OCI-LY1 (cell line): ENCODE results near the gene KIAA1143.
A peak's percentile ranks its signal among the peaks of the same experiment; 100 is the strongest.

Experiments used
- H2AFZ ChIP-seq: fragments of 200-600 bp; sonication (generic), shearing (Covaris generic); 2 replicates; pipeline ENCODE4 v1.6.0; 2014; ENCODE audit warnings: antibody characterized with exemption, mild to moderate bottlenecking, low read length
- H3F3A ChIP-seq: fragments of 200-600 bp; sonication (generic), shearing (Covaris generic); 2 replicates; pipeline ENCODE4 v1.6.0; 2014; ENCODE audit warnings: mild to moderate bottlenecking, antibody characterized with exemption, low read length, moderate library complexity; ENCODE audit not compliant: insufficient read depth
- H3K27ac ChIP-seq: fragments of 200-600 bp; sonication (generic); 2 replicates; pipeline ENCODE4 v1.5.1; 2014; ENCODE audit warnings: low read length, mixed run types, mild to moderate bottlenecking, low read depth; ENCODE audit not compliant: poor library complexity, severe bottlenecking
- H3K27me3 ChIP-seq: fragments of 200-600 bp; sonication (generic); 2 replicates; pipeline ENCODE4 v1.6.0; 2014; ENCODE audit warnings: antibody characterized with exemption, mild to moderate bottlenecking, low read length, moderate library complexity; ENCODE audit not compliant: insufficient read depth
- H3K36me3 ChIP-seq: fragments of 200-600 bp; sonication (generic); 2 replicates; pipeline ENCODE4 v1.6.1; 2014; ENCODE audit warnings: mild to moderate bottlenecking, antibody characterized with exemption, low read length, moderate library complexity, mixed read lengths; ENCODE audit not compliant: insufficient read depth
- H3K4me1 ChIP-seq: fragments of 200-600 bp; sonication (generic); 2 replicates; pipeline ENCODE4 v1.5.1; 2014; ENCODE audit warnings: mild to moderate bottlenecking, low read length, moderate library complexity; ENCODE audit not compliant: insufficient read depth, severe bottlenecking
- H3K4me2 ChIP-seq: fragments of 200-600 bp; sonication (generic), shearing (Covaris generic); 2 replicates; pipeline ENCODE4 v1.6.1; 2014; ENCODE audit warnings: low read length
- H3K4me3 ChIP-seq: fragments of 200-600 bp; sonication (generic); 2 replicates; pipeline ENCODE4 v1.5.1; 2014; ENCODE audit warnings: low read length, low read depth, mild to moderate bottlenecking, mixed read lengths; ENCODE audit not compliant: poor library complexity, severe bottlenecking
- H3K79me2 ChIP-seq: fragments of 200-600 bp; shearing (Covaris generic); 2 replicates; pipeline ENCODE4 v1.6.1; 2016; ENCODE audit warnings: mixed run types, low read length, mixed read lengths; ENCODE audit not compliant: insufficient read depth
- H3K9ac ChIP-seq: fragments of 200-600 bp; sonication (generic), shearing (Covaris generic); 2 replicates; pipeline ENCODE4 v1.6.1; 2014; ENCODE audit warnings: mild to moderate bottlenecking, low read length, mixed read lengths
- H3K9me2 ChIP-seq: fragments of 200-600 bp; sonication (generic), shearing (Covaris generic); 2 replicates; pipeline ENCODE4 v1.6.1; 2014; ENCODE audit warnings: low read depth, mild to moderate bottlenecking, low read length, mixed read lengths
- H3K9me3 ChIP-seq: fragments of 200-600 bp; shearing (Covaris generic); 2 replicates; pipeline ENCODE4 v1.6.1; 2014; ENCODE audit warnings: low read length, mixed read lengths
- H4K20me1 ChIP-seq: fragments of 200-600 bp; sonication (generic), shearing (Covaris generic); 2 replicates; pipeline ENCODE4 v1.6.0; 2016; ENCODE audit warnings: mild to moderate bottlenecking, low read length; ENCODE audit not compliant: insufficient read depth
- CTCF ChIP-seq: fragments of 200-600 bp; sonication (generic), shearing (Covaris generic); IDR thresholded peaks from 2 replicates; pipeline ENCODE4 v1.5.1; 2017; ENCODE audit warnings: mild to moderate bottlenecking, antibody characterized with exemption, low read length, moderate library complexity, mixed read lengths
- EZH2 ChIP-seq: fragments of 200-600 bp; sonication (generic), shearing (Covaris generic); IDR thresholded peaks from 2 replicates; pipeline ENCODE4 v1.8.0; 2017; ENCODE audit warnings: borderline replicate concordance, mixed run types, mild to moderate bottlenecking, antibody characterized with exemption, low read length, moderate library complexity, mixed read lengths

The KIAA1143 gene

DNA sequence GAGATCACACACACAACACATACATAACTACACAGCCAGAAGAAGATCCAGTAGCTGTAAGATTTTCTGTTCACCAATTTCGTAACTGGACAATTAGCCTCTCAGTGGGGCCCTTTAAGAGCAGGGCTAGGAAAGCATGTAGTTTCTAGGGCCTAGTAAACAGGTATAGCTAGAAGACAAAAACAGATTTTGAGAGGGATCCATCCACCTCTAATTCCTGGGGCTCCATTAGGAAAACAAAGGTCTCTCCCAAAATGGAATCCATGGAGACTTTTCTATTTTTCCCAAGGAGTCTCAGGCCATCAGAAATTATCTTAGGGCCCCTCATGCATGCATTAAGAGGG, 10.7 kb upstream of the KIAA1143 start:
- no peaks in the 10 kb centered on the region for H3K9me2 ChIP-seq
- H3K4me1 ChIP-seq: no peaks in the 10 kb centered on the region
- no peaks in the 10 kb centered on the region for H3K27me3 ChIP-seq
- H3K9ac ChIP-seq: no peak overlapping the region
- H3K4me3 ChIP-seq: no peak overlapping the region
- peaks cover 25% of the 10 kb centered on the region; the same call in 1 of the 2 replicates for H3K79me2 ChIP-seq
- no peak overlapping the region for H3K4me2 ChIP-seq
- peaks cover 99% of the 10 kb centered on the region for H3K36me3 ChIP-seq
- H4K20me1 ChIP-seq: no peaks in the 10 kb centered on the region
- H3K9me3 ChIP-seq: peaks cover 25% of the 10 kb centered on the region
- no peak overlapping the region for H2AFZ ChIP-seq
- no peak overlapping the region for H3K27ac ChIP-seq
- TF ChIP-seq EZH2: no peak
- H3F3A ChIP-seq: no peaks in the 10 kb centered on the region; the same call in 1 of the 2 replicates

DNA sequence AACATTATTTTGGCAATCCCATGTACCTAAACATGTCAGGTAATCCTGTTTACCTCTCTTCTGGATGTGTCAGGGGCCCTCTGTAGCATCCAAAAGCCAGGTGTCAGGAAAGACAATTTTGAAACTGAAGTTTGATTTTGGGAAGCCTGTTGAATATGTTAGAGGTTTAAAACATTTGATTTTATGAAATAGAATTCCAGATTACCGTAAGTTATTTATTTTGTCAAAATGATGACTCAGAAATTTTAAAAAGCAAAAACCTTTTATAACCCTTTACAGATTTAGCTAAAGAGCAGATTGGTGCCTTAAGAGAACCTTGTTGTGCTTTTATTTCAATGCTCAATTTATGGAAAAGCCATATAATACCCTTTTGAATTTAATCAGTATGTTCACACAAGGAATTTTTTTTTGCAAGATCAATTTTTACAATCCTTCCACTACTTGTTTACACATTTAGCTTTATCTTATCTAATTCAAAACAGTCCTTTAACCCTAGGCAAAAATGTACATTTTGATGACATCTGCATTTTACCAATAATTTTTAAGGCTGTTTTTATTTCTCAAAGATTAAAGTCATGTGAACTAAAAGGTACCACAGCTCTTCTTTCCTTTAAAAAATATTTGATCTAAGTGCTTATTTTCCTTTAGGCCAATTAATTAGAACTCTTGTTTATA, 10.1 kb upstream of the KIAA1143 start:
- no peak overlapping the region for H3K9ac ChIP-seq
- no peaks in the 10 kb centered on the region for H3K4me1 ChIP-seq
- TF ChIP-seq EZH2 (no peak), CTCF (no peak)
- H3F3A ChIP-seq: no peaks in the 10 kb centered on the region; the same call in 1 of the 2 replicates
- H3K27me3 ChIP-seq: no peaks in the 10 kb centered on the region
- no peak overlapping the region for H2AFZ ChIP-seq
- no peaks in the 10 kb centered on the region for H3K9me2 ChIP-seq
- H3K36me3 ChIP-seq: peaks cover 97% of the 10 kb centered on the region
- no peak overlapping the region for H3K4me3 ChIP-seq
- no peak overlapping the region for H3K4me2 ChIP-seq
- peaks cover 25% of the 10 kb centered on the region for H3K9me3 ChIP-seq
- peaks cover 28% of the 10 kb centered on the region; the same call in 1 of the 2 replicates for H3K79me2 ChIP-seq
- no peak overlapping the region for H3K27ac ChIP-seq
- no peaks in the 10 kb centered on the region for H4K20me1 ChIP-seq

GRCh38 chr3:44764248-44764647, 2.8 kb upstream of the KIAA1143 start:
- TF ChIP-seq EZH2 (no peak), CTCF (no peak)
- Histone ChIP-seq H3K27ac (no peak overlapping the region), H3K9me2 (no peaks in the 10 kb centered on the region), H2AFZ (no peak overlapping the region), H3K9me3 (peaks cover 12% of the 10 kb centered on the region), H3K4me2 (no peak overlapping the region), H3K79me2 (peaks cover 63% of the 10 kb centered on the region), H3K36me3 (peaks cover 64% of the 10 kb centered on the region), H3K4me1 (peaks cover 11% of the 10 kb centered on the region), H4K20me1 (no peaks in the 10 kb centered on the region), H3K4me3 (no peak overlapping the region), H3K9ac (no peak overlapping the region), H3F3A (no peaks in the 10 kb centered on the region), H3K27me3 (no peaks in the 10 kb centered on the region)

DNA sequence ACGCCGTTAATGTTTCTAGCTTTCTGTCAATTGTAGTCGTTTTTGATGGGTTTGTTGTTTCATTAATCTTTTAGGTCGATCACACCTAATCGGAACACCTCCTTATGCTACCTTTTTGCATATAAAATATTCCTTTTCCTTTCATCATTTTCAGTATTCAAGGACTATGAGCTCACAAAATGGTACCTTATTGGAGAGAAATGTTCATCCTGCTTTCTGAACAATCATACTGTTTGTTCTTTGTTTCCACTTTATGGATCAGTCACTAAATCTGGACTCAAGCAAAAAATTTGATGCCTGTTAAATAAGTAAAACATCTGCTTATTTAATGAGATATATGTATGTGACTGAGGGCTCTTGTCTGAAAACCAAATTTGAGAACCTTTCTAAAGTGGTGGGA, 1.3 kb upstream of the KIAA1143 start:
- peaks cover 19% of the 10 kb centered on the region for H3K9me3 ChIP-seq
- peaks cover 59% of the 10 kb centered on the region for H3K79me2 ChIP-seq
- H3K4me3 ChIP-seq: peak overlapping the region; percentile 95
- H2AFZ ChIP-seq: no peak overlapping the region
- no peaks in the 10 kb centered on the region for H3K9me2 ChIP-seq
- peak overlapping the region; percentile 94 for H3K9ac ChIP-seq
- H3F3A ChIP-seq: no peaks in the 10 kb centered on the region
- peak overlapping the region; percentile 56 for H3K27ac ChIP-seq
- H3K4me2 ChIP-seq: peak overlapping the region; percentile 82
- H4K20me1 ChIP-seq: no peaks in the 10 kb centered on the region
- H3K27me3 ChIP-seq: no peaks in the 10 kb centered on the region
- no peak for TF ChIP-seq EZH2
- TF ChIP-seq CTCF: no peak
- peaks cover 65% of the 10 kb centered on the region for H3K36me3 ChIP-seq
- H3K4me1 ChIP-seq: peaks cover 11% of the 10 kb centered on the region
